GM15510 (cell line): ENCODE data around the gene GPR158.

Experiments used
- POLR2A ChIP-seq: IDR thresholded peaks from 3 replicates; pipeline ENCODE4 v1.6.1; 2011; ENCODE audit warnings: borderline replicate concordance; ENCODE audit not compliant: insufficient read length; ENCODE audit errors: extremely low read depth

The GPR158 gene

GRCh38 chr10:25493122-25493893 lies 318.5 kb downstream of the GPR158 start:
- no peak for TF ChIP-seq POLR2A

GRCh38 chr10:25497246-25497645 lies 322.4 kb downstream of the GPR158 start:
- TF ChIP-seq POLR2A, result no peak

GRCh38 chr10:25498645-25499044 lies 323.8 kb downstream of the GPR158 start:
- no peak for TF ChIP-seq POLR2A

- TF ChIP-seq POLR2A, result no peak
These were observed 327.1 kb downstream of the GPR158 start for GRCh38 chr10:25501912-25502311.

- no peak for TF ChIP-seq POLR2A
These were observed 327.7 kb downstream of the GPR158 start for GRCh38 chr10:25502453-25502852.

- no peak for TF ChIP-seq POLR2A
These were observed 329.5 kb downstream of the GPR158 start for GRCh38 chr10:25504306-25504705.

- TF ChIP-seq POLR2A, result no peak
These were observed 330.0 kb downstream of the GPR158 start for GRCh38 chr10:25504838-25505237.

GRCh38 chr10:25505466-25505865 lies 330.7 kb downstream of the GPR158 start:
- no peak for TF ChIP-seq POLR2A

GRCh38 chr10:25506821-25507335 lies 332.1 kb downstream of the GPR158 start:
- TF ChIP-seq POLR2A, result no peak

GRCh38 chr10:25508112-25508815 lies 333.5 kb downstream of the GPR158 start:
- TF ChIP-seq POLR2A, result no peak

GRCh38 chr10:25509151-25509550 lies 334.4 kb downstream of the GPR158 start:
- no peak for TF ChIP-seq POLR2A

GRCh38 chr10:25522294-25522693 lies 347.5 kb downstream of the GPR158 start:
- no peak for TF ChIP-seq POLR2A

- TF ChIP-seq POLR2A, result no peak
These were observed 348.3 kb downstream of the GPR158 start for GRCh38 chr10:25522946-25523608.

GRCh38 chr10:25530306-25530705 lies 355.5 kb downstream of the GPR158 start:
- no peak for TF ChIP-seq POLR2A

- TF ChIP-seq POLR2A, result no peak
These were observed 356.8 kb downstream of the GPR158 start for GRCh38 chr10:25531457-25532061.
